Activated CD4-positive, CD25-positive, alpha-beta regulatory T cell treated with anti-CD3 and anti-CD28 coated beads, Interleukin-2, amount 50 U/mL, for 72 hours (primary cell): Measurements from ENCODE around the gene EFHC1.

Source experiments
- DNase-seq: peaks from one replicate; pipeline ENCODE4 v3.0.0; 2021

Gene EFHC1

GRCh38 chr6:52503851-52504781, 84.0 kb downstream of the EFHC1 start:
- no peak for DNase-seq

DNA sequence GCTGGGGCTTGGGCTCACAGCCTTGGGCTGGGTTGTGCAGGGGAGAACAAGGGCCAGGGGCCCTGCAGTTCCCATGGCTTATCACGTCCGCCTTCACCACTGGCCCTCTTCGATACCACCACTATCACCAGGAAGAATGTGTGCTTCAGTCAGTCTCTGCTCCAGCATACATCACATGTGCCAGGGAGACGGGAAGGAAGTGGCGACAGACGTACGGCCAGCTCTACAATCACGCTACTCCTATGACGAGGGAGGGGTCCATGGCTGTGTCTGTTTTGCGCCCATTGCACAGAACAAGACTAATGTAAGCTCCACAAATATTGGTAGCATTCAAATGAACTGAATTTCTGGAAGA, 84.6 kb downstream of the EFHC1 start:
- no peak for DNase-seq

DNA sequence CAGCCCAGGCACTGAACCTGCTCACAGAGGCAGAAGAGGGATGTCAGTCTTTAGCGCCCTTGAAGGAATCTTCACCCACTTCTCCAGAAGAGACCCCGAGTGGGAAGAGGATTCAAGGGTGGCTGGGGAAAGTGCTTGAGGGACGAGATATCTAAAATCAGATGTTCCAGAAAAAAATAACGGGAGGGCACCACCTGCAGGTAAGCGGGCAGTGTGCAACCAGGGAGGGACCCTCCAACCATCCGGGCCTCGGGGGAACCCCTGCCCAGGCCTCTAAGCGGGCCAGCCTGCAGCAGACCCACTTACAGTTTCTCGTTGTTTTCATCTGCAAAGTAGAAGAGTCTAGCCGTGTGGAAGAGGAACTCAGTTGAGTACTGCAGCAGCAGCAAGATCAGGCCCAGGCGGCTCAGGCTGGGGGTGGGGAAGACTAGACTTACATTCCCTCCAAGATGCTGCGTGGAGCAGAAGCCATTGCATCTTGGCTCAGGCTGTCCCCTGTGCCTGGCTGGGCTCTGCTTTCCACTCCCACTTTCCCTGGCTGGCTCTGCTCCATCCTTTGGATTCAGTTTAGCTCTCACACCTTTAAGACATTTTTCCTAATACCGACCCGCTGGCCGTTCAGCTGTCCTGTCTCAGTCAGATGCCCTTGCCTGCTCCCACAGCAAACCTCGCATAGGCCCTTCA, 85.7 kb downstream of the EFHC1 start:
- no peak for DNase-seq

GRCh38 chr6:52506476-52506875, 86.3 kb downstream of the EFHC1 start:
- DNase-seq = no peak

- DNase-seq = no peak
These were observed 87.6 kb downstream of the EFHC1 start for GRCh38 chr6:52507557-52508260.

DNA sequence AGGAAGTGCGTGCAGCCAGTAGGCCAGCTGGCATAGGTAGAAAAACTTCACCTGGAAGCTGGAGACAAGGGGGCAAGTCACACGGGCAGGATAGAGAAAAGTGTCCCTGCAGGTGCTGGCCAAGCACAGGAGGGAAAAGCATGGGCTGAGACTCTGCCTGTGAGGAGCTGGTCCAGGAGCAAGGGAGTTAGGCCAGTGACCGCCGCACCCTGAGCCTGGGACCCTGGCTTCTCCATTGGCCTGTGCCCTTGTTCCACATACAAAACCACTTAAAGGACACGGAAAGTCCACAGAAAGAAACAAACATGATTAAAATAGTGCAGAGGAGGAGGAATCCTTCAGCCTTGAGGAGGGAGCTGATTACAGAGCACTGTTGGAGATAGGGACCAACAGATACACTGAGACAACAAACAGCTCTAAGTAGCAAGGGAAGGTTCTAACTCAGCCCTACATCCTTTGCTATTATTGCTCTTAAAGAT, 88.2 kb downstream of the EFHC1 start:
- no peak for DNase-seq

DNA sequence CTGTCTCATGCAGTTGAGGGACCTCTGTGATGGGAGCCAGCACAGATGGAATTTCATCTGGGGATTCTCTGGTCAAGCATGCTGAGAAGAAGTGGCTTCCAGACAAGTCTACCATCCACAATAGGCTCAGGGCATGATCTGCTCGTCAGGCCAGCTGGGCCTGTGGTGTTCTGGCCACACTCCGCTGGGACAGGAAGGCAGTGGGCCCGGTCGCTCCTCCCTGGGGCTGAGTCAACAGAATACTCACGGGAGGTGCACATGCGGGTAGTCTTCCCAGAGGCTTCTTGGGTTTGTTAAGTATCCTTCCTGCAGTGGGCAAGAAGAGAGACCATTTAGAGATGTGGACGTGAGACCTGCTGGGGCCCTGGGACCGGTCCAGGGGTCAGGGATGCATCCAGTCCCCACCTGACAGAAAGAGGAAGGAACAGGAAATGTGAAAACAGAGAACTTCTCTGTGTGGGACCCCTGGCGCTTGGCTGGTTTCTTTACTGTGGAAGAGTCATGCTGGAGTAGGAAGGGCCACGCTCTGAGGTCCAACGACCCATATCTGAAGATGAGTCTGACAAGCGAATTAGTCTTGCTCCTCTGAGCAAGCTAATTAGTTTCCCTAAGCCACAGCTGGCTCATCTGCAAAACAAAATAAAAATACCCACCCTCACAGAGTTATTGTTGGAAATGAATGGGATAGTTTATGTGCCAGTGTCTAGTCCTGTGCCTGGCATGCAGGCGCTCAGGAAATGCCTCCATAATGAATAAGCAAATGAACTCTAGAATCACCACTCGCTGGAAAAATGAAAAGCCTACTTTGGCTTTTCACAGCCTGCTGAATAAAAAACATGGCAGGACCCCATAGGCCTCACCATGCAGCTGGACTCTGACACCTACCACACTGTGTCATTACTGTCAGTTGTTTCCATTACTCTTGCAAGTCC, 89.4 kb downstream of the EFHC1 start:
- no peak for DNase-seq

DNA sequence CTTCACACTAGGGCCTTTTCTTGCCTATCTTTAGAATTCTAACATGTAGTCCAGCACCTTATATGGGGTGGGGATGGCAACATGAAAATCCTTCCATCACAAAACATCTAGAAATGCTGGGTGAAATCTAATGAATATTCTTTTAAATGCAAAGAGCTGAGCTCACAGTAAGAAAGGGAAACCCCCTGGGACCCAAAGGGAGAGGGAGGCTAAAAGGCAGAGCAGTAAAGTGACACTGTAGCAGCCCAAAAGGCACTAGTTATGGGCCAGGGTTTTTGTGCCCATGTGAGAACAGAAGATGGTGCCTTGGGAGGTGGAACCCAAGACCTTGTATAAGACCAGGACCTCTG, 90.0 kb downstream of the EFHC1 start:
- DNase-seq = no peak

DNA sequence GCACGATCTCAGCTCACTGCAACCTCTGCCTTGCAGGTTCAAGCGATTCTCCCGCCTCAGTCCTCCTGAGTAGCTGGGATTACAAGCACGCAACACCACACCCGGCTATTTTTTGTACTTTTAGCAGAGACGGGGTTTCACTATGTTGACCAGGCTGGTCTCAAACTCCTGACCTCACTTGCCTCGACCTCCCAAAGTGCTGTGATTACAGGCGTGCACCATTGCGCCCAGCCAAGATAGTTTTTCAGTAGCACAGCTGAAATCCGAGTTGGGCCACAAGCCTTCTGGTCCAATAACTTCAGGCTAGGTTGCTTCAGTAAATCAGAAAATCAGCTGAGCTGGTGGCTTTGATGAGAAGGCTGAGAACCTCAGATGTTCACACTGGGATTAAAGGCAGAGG, 91.0 kb downstream of the EFHC1 start:
- no peak for DNase-seq

- DNase-seq = no peak
These were observed 91.5 kb downstream of the EFHC1 start for GRCh38 chr6:52511572-52512151.

DNA sequence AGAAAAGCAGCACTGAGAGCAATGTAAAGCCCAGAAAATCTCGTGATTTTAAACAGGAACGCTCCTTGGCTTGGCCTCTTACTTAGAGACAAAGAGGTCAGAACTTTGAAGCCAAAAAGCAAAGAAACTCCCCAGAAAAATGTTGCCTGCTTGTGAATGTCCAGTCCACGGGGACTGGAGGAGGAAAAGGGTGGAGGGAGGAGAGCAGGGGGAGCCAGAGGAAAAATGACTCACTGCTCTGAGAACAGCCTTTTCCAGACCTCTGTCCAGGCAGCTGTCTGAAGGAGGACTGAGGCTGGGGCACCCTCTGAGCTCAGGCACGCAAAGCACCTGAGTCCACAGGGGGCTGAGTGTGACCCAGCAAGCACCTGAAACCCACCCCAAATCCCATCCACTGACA, 92.1 kb downstream of the EFHC1 start:
- DNase-seq = no peak

GRCh38 chr6:52513464-52513863, 93.3 kb downstream of the EFHC1 start:
- no peak for DNase-seq

GRCh38 chr6:52513896-52514295, 93.8 kb downstream of the EFHC1 start:
- no peak for DNase-seq

GRCh38 chr6:52514514-52514913, 94.4 kb downstream of the EFHC1 start:
- DNase-seq = no peak

DNA sequence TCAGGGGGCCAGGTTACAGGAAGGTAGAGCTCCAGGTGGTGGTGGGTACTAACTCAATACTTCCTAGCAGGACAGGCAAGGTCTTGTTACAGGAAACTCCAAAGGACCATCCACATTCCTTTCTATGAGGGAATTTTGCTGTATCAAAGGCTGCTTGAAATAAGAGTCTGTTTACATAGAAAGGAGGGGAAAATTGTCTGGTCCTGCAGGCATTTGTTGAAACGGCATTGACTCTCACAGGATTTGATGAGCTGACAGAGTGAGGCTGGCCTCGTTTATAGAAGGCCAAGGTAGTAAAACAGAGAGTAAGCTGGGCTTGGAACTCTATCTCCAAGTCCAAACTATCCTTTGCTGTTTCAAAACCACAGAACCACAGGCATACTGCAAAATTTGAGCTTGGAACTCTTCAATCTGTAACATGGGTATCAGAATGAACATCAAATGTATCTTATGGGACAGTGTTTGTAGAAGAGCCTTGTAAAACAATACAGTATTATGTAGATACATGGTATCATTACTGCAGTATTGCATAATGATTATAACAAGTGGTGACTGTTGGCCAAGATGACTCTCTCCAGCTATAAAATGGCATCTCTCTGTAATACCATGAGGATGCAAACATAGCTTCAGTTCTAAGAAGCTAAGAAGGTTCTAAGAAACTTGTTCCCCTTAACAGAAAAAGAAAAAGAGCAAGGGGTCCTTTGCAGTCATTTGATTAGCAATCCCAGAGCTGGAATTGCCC, 95.2 kb downstream of the EFHC1 start:
- DNase-seq = no peak

DNA sequence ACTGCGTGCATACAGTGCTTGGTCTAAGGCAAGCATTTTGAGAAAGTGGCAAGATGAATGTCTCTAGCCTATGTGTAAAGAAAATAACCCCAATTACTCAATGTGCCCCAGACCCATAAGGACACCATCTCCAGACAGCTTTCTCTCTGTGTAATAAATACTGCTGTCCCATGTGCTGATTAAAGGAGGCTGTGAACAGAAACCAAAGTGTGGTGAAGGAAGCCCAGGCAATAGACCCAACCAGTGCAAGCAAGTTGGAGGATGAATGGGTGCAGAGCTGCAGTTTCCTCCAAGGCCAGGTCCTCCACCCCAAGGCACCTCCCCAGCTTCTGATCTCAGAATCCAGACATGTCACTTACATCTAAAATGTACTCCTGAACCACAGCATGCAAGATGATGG, 96.1 kb downstream of the EFHC1 start:
- DNase-seq = no peak

DNA sequence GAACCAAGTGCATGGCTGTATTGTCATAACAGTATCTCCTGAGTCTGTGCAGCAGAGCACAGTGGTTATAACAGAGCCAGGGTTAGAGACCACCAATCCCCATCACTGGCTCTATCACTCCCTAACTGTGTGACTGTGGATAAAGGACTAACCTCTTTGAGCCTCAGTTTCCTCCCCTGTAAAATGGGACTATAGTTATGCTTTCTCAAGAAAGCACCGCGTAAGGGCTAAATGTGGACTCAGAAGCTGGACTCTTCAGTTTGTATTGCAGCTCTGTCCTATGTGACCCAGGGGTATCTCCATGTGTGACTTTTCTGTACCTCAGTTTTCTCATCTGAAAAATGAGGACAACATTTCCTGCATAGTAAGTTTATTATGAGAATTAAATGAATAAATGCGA, 96.8 kb downstream of the EFHC1 start:
- DNase-seq = no peak

DNA sequence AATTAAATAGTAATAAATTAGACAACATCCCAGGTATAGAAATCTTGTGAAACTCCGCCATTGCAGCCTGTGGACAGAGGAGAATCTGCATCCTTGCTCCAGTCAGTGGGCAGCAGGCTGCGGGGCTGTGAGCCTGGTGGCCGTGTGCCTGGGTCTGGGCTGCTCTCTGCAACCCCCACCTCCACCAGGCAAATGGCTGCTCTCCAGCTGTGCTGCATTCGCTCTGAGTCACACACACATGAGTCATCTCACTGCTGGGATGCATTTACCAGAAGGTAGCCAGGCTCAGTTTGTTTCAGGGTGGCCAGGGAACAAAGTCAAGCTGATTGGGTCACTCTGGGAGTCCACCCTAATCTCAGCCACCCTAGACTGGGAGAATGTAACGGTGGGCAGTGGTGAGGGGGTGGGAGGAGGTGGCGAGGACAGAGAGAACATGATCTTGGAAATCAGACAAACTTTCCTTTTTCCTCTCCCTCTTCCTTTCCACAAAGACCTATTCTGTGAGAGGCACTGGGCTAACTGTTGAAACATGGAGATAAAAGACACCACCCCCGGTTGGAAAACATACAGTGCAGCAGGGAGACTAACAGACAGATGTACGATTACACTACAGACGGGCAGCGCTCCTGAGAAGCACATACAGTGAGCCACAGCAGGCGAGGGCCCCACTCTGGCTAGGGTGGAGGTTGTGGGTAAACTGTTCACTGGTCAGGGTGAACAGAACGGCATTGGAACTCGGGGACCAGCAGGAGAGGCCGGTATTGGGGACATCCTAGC, 97.5 kb downstream of the EFHC1 start:
- DNase-seq = no peak

DNA sequence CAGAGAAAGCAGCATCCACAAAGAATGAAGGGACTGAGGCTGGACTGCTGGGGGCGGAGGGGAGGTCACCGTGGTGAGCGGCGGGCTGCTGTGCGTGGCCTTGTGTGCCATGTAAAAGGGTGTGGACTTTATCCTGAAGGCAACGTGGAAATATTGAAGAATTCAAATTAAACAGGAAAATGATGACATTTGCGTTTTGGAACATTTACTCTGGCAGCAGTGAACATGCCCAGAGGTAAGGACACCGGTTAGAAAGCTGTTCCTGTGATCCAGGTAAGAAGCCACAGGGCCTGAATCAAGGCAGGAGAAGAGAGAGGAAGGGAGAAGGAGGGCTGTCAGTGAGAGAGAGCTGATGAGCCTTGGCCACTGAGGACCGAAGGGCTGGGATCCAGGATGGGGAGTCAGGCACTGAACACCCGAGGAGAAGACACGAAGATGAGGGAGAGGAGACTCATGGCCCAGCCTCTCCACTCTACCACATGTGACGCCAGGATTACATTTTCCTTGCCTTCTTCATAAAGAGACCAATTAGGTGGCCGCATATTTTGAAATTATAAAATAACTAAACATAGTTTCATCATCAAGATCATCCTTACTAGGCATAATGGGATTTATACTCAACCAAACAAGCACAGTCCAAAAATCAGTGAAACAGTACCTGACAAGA, 98.3 kb downstream of the EFHC1 start:
- no peak for DNase-seq

DNA sequence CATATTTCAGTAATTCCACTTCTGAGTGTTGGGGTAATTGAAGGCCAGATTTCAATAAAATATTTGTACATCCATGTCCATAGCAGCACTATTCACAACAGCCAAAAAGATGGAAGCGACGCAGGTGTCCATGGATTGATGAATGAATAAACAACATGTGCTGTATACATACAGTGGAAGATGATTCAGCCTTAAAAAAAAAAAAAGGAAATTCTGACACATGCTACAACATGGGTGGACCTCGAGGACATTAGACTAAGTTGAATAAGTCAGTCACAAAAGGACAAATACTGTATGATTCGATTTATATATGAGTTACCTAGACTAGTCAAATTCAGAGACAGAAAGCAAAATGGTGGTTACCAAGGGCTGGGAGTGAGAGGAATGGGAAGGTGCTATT, 99.5 kb downstream of the EFHC1 start:
- DNase-seq = no peak
